HL-60 (cell line): ENCODE data around the gene RASSF5.

Source experiments
- CTCF ChIP-seq: IDR thresholded peaks from one replicate; pipeline ENCODE4 v1.5.1; 2011; ENCODE audit warnings: low read length, control low read depth, inconsistent platforms; ENCODE audit not compliant: insufficient read depth
- GABPA ChIP-seq: IDR thresholded peaks from 2 replicates; pipeline ENCODE4 v1.6.1; 2012; ENCODE audit warnings: low read depth
- POLR2AphosphoS5 ChIP-seq: IDR thresholded peaks from 2 replicates; pipeline ENCODE4 v1.6.1; 2012; ENCODE audit warnings: low read depth
- REST ChIP-seq: IDR thresholded peaks from 2 replicates; pipeline ENCODE4 v1.6.1; 2012; ENCODE audit warnings: low read depth; ENCODE audit not compliant: insufficient replicate concordance
- SPI1 ChIP-seq: IDR thresholded peaks from 2 replicates; pipeline ENCODE4 v1.6.1; 2012; ENCODE audit warnings: low read depth, mild to moderate bottlenecking, borderline replicate concordance

- TF ChIP-seq CTCF (no peak), GABPA (no peak), POLR2AphosphoS5 (no peak), REST (no peak), SPI1 (no peak)
These were observed 86.1 kb downstream of the RASSF5 start for GRCh38 chr1:206593351-206593925.
